Stimulated activated CD4-positive, alpha-beta T cell treated with anti-CD3 and anti-CD28 coated beads, Interleukin-1b, Interleukin-23, amount 100 ng/mL, for 48 hours (primary cell): ENCODE data around the gene TM4SF1.

ENCODE experiments used
- DNase-seq: peaks from one replicate; pipeline ENCODE4 v3.0.0-alpha.2; 2020

The TM4SF1 gene

GRCh38 chr3:149373235-149374125 is 4.0 kb downstream of the TM4SF1 start:
- no peak for DNase-seq

- no peak for DNase-seq
Observed at GRCh38 chr3:149371723-149372114, 5.7 kb downstream of the TM4SF1 start.

GRCh38 chr3:149371001-149371722 is 6.3 kb downstream of the TM4SF1 start:
- DNase-seq = no peak

- DNase-seq = no peak
Observed at GRCh38 chr3:149369991-149370866, 7.2 kb downstream of the TM4SF1 start.

- DNase-seq = no peak
Observed at GRCh38 chr3:149368674-149369497, 8.6 kb downstream of the TM4SF1 start.

GRCh38 chr3:149368201-149368673 is 9.2 kb downstream of the TM4SF1 start:
- DNase-seq = no peak

- peak; percentile 33 for DNase-seq
Observed at GRCh38 chr3:149366941-149367840, 10.3 kb downstream of the TM4SF1 start.

- DNase-seq = no peak
Observed at GRCh38 chr3:149366031-149366430, 11.4 kb downstream of the TM4SF1 start.

- DNase-seq = no peak
Observed at GRCh38 chr3:149364624-149365023, 12.8 kb downstream of the TM4SF1 start.

GRCh38 chr3:149363053-149363452 is 14.4 kb downstream of the TM4SF1 start:
- no peak for DNase-seq

- no peak for DNase-seq
Observed at GRCh38 chr3:149362366-149362765, 15.1 kb downstream of the TM4SF1 start.

GRCh38 chr3:149356630-149357029 is 20.8 kb downstream of the TM4SF1 start:
- no peak for DNase-seq

- no peak for DNase-seq
Observed at GRCh38 chr3:149356044-149356592, 21.3 kb downstream of the TM4SF1 start.

GRCh38 chr3:149353581-149354184 is 23.8 kb downstream of the TM4SF1 start:
- DNase-seq = no peak

GRCh38 chr3:149352556-149352955 is 24.9 kb downstream of the TM4SF1 start:
- DNase-seq = peak; percentile 27

- DNase-seq = no peak
Observed at GRCh38 chr3:149343951-149344350, 33.5 kb downstream of the TM4SF1 start.

GRCh38 chr3:149342413-149343380 is 34.8 kb downstream of the TM4SF1 start:
- DNase-seq = no peak

- no peak for DNase-seq
Observed at GRCh38 chr3:149340310-149340933, 37.0 kb downstream of the TM4SF1 start.
